T-helper 9 cell (primary cell): Measurements from ENCODE around the gene KLK10.
"Not testable (repeated sequence)": the region's sequence is repeated elsewhere in the genome, so short reads cannot be mapped to it uniquely, and the experiment has no call there.

Experiments used
- DNase-seq: peaks from one replicate; pipeline ENCODE4 v3.0.0-alpha.2; 2020

KLK10 gene

GRCh38 chr19:51000981-51001380 lies 18.5 kb downstream of the KLK10 start:
- no peak for DNase-seq

DNA sequence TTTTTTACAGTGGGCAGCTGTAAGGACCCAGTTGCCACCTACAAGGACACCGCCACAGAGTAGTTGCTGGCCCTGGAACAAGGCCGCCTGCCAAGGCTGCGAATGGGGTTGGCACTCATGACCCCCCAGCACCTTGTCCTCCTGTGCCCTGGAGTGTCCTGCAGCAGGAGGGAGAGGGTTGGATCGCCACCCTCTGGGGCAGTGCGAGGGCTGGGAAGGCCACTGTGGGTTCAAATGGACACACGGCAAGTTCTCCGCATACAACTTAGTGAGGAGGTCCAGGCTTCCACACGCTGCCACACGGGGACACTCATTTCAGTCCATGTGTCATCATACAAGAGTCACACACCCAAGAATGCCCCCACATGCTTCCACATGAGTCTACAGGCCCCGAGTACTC lies 19.1 kb downstream of the KLK10 start:
- DNase-seq = no peak

DNA sequence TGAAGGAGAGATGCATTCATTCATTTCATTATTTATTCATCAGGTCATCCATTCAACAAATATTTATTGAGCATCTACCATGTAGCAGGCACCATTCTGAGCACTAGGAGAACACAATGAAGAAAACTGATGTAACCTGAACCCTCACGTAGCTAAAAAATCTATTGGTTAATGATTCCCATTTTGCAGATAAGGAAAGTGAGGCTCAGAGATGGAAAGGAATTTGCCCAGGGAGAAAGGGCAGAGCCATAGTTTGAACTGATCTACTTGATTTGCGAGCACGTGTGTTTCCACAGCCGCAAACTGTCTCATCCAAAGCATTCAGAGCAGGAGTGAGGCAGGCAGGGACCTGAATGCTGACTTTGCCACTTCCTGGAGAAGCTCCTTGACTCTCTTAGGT lies 20.8 kb downstream of the KLK10 start:
- no peak for DNase-seq

DNA sequence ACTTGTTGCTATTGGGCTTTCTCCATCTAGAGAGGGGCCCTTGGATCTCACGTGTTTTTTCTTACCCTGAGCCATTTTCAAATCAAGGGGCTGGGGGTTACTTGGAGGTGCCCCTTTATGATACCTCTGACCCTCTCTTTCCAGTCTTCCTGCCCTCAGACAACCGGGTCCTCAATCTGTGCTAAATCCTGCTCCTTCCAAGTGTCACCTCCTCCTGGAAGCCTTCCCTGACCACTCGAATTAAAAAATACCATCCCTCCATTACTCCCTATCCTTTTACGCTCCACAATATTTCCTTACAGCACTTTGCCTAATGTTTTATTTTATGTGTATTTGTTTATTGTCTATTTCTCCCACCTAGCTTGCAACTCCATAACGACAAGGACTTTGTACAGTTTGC lies 21.4 kb downstream of the KLK10 start:
- no peak for DNase-seq

DNA sequence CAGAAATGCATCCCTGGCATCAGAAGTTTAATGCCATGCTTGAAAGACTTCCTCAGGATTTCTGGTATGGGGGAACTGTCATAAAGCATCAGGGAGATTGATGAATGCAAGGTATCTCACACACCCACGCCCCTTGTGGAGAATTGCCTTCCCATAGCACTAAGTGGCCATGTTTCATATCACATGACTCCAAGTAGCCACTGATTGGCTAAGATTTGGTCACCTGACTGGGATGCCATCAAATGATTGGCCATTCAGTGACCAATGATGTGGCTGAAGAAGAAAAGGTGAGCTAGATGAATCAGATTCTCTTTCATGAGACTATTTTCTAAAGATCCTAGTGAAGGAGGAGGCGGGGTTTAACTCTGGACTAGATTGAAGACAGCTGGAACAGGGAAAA lies 25.4 kb downstream of the KLK10 start:
- no peak for DNase-seq

GRCh38 chr19:50992666-50993035 lies 26.9 kb downstream of the KLK10 start:
- no peak for DNase-seq

DNA sequence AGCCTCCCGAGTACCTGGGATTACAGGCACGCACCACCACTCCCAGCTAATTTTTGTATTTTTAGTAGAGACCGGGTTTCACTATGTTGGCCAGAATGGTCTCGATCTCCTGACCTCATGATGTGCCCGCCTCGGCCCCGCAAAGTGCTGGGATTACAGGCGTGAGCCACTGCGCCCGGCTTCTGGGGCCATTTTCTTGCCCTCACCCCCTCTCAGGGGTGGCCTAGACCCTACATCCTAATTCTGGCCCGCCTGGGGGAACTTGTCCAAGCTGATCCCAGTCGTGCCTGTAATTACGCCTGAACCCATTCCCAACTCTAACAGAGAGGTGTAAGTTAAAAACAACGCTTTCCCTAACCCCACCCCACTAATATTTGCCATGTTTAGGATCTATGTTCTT lies 35.1 kb downstream of the KLK10 start:
- not testable (repeated sequence) for DNase-seq

GRCh38 chr19:50983625-50984292 lies 35.8 kb downstream of the KLK10 start, which contains the start of gene KLK7:
KLK7 (minus strand) TSS chr19:50983917; CDS start chr19:50982399, 1,518 bp downstream.
- no peak for DNase-seq

- DNase-seq = no peak
Measured at GRCh38 chr19:50982186-50982585, 37.3 kb downstream of the KLK10 start.

- DNase-seq = no peak
Measured at GRCh38 chr19:50981587-50982146, 37.8 kb downstream of the KLK10 start.

GRCh38 chr19:50980208-50980607 lies 39.3 kb downstream of the KLK10 start:
- DNase-seq = no peak

- no peak for DNase-seq
Measured at GRCh38 chr19:50979758-50980157, 39.8 kb downstream of the KLK10 start.

- DNase-seq = no peak
Measured at GRCh38 chr19:50978772-50979390, 40.6 kb downstream of the KLK10 start.

GRCh38 chr19:50977626-50978025 lies 41.9 kb downstream of the KLK10 start:
- DNase-seq = no peak

GRCh38 chr19:50975766-50976165 lies 43.7 kb downstream of the KLK10 start:
- no peak for DNase-seq

DNA sequence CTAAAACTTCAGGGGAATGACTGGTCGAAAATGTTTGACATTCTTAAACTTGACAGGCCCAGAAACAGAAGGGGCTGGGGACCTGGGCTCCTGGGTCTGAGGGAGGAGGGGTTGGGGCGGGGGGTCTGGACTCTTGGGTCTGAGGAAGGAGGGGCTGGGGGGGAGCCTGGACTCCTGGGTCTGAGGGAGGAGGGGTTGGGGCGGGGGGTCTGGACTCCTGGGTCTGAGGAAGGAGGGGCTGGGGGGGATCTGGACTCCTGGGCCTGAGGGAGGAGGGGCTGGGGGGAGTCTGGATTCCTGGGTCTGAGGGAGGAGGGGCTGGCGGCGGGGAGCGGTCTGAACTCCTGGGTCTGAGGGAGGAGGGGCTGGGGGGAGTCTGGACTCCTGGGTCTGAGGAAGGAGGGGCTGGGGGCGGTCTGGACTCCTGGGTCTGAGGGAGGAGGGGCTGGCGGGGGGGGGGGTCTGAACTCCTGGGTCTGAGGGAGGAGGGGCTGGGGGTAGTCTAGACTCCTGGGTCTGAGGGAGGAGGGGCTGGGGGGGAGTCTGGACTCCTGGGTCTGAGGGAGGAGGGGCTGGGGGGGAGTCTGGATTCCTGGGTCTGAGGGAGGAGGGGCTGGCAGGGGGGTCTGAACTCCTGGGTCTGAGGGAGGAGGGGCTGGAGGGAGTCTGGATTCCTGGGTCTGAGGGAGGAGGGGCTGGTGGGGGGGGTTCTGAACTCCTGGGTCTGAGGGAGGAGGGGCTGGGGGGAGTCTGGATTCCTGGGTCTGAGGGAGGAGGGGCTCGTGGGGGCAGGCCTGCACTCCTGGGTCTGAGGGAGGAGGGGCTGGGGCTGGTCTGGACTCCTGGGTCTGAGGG lies 44.6 kb downstream of the KLK10 start:
- no peak for DNase-seq

DNA sequence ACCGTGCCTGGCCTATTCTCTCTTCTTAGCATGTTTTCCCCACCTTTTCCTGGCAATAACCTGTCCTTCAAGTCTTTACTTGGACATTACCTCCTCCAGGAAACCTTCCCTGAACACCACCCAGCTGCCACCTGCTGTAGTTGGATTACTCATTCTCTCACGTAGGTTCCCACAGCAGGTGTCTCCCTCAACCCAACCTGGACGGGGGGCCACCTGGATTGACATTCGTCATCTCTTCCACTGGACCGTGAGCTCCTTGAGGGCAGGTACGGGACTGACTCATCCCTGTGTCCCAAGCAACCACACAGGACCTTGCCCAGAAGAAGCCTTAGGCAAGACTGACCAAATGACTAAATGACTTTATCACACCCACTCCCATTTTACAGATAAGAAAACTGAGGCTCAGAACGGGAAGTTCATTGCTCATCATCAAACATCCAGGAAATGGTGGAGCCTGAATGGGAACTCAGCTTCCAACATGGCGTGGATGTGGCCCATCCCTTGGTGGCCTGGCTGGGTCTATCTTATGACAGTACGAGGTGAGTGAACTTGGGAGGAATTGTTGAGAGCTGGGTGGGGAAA lies 46.6 kb downstream of the KLK10 start:
- no peak for DNase-seq

DNA sequence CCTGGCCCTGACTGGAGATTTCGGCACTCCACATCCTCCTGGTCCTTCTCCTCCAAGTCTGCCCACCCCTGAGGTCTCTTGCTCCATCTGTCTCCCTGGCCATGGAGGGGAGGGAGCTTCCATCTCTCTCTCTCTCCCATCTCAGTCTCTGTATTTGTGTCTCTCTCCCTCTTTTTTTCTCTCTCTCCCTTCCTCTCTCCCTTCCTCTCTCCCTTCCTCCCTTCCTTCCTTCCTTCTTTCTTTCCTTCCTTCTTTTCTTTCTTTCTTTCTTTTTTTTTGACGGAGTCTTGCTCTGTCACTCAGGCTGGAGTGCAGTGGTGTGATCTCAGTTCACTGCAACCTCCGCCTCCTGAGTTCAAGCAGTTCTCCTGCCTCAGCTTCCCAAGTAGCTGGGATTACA lies 49.7 kb downstream of the KLK10 start:
- DNase-seq = not testable (repeated sequence)

GRCh38 chr19:50969413-50969760 lies 50.1 kb downstream of the KLK10 start, which contains the start of gene KLK6:
KLK6 (minus strand) TSS chr19:50969591; CDS start chr19:50968104, 1,487 bp downstream.
- no peak for DNase-seq

GRCh38 chr19:50968716-50969412 lies 50.6 kb downstream of the KLK10 start:
- no peak for DNase-seq

DNA sequence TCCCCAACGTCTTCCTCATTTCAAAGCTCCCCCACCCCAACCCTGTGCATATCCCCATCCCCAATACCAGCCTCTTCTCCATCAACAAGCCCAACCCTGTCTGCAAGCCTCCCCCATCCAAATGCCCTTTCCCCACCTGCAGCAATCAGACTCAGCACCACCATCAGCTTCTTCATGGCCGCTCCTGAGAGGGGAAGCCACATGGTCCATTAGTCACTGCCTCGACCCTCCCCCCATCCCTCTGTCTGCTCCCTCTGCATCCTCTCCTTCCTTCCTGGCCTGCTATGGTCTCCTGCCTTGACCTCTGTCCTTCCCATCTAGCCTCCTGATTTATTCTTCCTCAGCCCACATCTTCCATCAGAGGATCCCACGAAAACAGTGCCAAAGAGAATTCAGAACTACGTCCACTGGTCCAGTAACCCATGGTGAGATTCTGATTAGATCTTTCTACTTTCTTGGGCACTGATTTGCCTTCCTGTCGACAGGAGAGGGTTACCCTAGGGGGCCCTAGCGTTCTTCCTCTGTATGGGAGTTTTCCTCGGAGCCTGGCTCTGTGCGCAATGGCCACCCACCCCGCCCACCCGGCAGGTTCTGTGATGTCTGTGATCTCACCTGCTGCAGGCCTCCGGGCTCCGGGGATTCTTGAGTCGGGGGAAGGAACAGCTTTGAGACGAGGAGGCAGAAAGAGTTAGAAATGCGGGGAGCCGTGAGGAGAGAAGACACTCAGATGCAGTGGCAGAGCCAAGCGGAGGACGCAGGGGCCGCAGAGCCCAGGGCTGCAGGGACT lies 51.4 kb downstream of the KLK10 start:
- DNase-seq = no peak

- DNase-seq = no peak
Measured at GRCh38 chr19:50964266-50964665, 55.2 kb downstream of the KLK10 start.
